NCI-H1694 treated with DMSO at 0.1 percent for 48 hours (cell line): Measurements from ENCODE around the gene IGFBP3.

Experiments
- DNase-seq: peaks from one replicate; lab custom pipeline; 2025; lab: John Stamatoyannopoulos, UW

The IGFBP3 gene

DNA sequence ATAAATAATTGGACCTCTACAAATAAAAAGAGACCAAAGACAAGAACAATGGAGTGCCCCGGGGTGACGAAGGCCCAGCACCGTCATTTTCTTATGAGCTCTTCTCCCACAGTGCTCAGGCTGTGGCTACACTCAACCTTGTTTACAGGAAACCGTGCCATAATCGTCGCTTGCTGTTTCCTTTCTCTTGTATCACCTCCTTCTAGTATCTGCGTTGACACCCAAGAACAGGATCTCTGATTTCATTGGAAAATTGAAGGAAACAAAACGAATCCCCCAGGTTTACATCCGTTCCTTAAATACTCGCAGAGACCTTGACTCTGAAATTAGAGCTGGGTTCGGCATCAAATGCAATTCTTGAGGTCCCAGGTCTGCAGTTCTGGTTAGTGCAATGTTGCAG lies 1.7 kb upstream of the IGFBP3 start:
- no peak for DNase-seq

DNA sequence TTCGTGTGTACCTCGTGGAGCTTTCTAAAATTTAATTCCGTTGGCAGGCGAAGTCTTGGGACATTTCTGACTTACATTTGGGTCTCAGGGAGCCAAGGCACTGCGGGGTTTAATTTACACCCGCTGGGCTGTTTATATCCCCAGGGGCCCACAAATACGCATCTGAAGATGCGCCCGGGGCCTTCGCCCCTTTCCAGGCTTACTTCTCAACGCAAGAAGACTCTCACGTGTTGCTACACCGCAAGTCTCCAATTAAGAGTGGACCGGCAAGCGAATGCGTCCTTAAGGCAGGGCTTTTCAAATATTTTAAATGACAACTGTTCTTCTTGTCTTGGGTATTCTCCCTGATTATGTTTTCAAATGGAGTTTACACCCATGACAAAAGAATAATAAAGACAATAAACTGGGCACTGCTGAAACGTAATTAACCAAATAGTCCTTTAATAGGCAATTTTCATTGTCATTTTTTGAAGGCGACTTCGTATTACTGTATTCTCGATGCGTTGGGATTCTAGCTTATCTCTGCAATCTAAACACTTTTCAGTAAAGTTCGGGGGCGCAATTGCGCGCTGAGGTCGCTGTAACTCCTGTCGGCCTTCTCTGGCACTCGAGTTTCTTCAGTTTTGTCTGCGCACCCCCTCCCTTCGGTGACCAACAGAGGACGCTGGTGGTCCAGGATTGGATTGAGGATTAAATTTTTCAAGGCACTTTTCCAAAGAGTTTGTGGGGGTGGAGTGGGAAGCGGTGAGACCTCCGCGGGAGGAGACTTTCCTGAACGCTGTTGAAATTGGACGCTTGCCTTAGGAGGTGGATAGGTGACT lies 837 bp upstream of the IGFBP3 start:
- no peak for DNase-seq

DNA sequence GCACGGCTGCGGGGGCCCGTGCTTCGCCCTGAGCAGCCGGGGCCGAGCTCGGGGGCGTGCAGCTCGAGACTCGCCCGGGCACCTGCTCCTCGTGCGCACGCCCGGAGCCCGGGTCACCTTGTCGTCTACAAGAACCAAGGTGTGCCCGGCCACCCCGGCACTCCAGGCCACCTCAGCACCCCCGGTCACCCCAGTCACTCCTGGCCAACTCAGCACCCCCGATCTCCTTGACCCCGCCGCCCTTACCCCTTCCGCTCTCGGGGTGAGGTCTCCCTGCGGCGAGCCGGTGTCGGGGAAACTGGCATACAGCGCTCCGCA lies 268 bp upstream of the IGFBP3 start:
- DNase-seq = no peak

DNA sequence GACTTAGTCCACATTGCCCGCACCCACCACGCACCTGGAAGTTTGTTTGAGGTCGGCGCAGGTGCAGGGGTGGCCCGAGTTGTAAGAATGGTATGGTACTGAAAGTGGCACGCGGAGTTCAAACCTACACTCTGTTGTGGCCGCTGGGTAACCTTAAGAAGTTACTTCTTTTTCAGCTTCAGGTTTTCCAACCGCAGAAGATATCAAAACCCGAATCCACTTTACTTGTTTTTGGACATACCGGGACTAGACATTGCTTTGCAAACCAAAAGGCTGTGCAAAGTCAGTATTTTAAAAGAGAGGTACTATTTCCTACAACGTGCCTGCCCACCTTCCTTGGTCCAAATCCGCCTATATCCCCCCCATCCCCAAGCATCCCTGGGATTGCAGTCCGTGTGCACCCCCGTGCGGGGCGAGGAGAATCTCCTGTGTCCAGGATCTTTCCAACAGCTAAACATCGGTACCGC lies 1.0 kb downstream of the IGFBP3 start:
- no peak for DNase-seq

DNA sequence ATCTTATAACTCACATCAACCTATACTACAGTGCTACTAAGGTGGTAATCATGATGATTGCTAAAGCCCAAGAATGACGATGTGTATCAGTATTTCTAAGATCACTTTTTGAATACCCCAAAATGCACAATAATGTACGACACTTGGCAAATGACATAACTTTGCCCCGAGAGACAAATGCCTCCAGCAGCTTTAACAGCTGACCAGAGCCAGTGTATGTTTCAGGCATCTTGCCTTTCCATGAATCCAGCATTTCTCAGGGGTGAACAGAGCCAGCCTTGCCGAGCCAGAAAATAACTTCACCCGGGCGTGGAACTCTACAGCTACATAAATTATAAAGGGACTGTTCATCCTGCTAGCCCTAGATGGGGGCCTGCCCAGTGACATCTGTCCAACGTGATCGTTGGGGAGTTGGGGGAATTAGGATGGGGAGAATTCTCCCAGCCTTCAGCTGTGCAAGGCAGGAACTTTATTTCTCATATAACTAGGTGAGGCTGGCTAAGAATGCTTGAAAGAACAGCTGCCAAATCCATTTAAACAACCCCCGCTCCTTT lies 1.8 kb downstream of the IGFBP3 start:
- no peak for DNase-seq

DNA sequence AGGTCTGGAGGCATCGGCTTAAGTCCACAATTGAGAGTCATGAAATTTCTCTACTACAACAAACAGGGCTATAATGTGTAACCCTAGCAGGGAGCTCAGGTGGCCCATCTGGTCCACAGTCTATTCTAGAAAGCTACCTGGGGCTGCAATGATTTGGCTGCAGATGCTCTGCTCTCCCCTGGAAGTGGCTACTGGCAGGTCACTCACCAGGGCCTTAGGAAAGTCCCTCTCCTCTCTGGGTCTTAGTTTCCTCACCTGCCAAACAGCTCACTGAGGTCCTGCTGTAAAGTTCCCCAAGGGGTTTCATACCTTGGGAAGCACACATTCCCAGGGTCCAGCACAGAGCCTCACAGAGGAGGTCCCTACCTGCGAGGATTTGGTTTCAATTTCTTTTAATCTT lies 2.5 kb downstream of the IGFBP3 start:
- no peak for DNase-seq

DNA sequence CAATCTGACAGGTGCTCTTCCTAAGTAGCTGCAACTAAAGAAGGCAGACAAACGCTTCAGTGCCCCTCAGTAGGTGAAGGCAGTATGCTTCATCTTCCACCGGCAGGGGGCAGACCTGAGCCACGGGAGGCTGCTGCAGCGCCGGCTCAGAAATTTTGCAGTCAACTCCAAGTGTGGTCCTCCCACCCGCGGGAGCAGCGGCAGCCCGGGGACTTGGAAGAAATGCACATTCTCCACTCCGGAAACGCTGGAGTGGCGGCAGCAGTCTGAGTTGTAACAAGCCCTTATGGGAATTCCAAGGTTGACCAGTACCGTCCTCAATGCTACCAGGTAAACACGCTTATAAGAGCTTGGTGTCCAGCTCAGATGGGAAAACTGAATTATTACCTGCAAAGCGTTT lies 3.4 kb downstream of the IGFBP3 start:
- DNase-seq = peak; percentile 9

DNA sequence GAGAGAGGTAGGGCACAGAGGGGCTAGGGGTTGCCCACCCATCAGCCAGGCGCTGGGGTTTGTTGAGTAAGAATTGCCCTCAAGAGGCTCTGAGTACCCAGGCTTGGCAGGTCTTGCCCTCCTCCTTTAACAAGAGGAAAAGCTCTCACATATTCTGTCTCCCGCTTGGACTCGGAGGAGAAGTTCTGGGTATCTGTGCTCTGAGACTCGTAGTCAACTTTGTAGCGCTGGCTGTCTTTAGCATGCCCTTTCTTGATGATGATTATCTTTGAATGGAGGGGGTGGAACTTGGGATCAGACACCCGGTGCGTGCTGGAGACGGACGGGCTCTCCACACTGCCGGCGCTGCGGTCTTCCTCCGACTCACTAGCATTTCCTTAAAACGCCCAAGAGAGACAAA lies 4.0 kb downstream of the IGFBP3 start:
- no peak for DNase-seq

DNA sequence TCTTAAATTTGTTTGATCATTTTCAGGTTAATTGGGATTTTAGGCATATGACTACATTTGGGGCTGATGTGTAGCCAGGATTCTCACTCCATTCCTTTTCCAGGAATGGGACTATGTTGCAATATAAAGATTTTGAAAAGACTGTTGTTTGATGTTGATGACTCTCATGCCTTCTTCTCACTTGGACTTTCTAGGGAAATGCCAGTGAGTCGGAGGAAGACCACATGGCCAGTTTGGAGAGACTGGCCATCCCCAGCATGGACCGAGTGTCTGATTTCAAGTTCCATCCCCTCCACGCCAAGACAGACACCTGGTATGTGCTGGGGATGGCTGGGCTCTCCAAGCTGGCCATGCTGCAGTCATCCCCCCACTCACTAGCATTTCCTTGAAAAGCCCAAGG lies 5.5 kb downstream of the IGFBP3 start:
- no peak for DNase-seq

DNA sequence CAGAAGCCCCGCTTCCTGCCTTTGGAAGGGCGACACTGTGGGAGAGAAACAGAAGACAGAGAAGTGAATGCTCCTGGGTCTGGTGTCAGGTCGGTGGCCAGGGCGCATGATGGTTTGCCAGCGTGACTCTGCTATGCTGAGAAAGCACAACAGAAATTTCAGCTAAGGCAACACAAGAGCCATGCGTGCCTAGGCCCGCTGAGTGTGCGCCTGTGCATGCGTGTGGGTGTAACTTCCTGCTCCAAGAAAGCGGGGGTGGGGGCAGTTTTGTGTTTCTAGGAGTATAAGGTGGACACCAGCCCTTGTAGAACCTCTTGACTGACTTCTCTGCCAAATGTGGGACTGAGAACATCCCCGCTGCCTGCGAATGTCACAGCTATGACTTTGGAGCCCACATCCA lies 6.2 kb downstream of the IGFBP3 start:
- no peak for DNase-seq

DNA sequence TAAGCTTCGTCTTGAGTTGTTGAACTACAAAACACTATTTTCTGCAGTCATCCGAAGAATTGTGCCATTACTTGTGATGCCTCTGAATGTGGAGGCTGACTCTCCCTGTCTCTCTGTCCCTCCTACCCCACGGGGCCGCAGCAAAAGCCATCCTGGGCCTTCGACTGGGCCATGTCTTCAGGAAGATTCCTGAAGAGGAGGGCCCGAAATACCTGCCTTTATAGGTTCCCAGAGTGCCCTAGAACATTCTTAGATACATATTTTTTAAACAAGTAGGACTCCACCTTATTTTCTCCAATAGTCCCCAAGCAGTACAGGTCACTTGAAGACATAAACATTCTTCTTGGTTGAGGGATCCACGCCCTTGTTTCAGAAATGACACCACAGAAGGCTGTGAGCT lies 8.1 kb downstream of the IGFBP3 start:
- DNase-seq = no peak

DNA sequence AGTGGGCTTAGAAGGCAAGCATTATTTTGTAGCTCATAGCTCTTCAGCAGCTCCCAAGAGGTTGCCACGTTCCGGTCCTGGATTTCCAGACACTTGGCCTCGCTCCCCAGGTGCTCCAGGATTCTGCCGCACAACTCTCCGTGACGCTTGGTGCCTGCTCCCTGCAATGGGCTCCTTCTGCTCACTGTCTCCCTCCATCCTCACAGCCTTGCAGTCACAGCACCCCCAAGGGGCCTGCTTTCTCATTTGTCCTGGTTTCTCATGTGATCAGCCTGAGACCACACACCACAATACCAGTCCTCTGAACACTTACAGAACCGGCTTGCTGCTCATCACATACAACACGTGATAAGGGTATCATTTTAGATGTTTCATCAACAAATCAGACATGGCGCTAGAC lies 9.8 kb downstream of the IGFBP3 start:
- DNase-seq = no peak

DNA sequence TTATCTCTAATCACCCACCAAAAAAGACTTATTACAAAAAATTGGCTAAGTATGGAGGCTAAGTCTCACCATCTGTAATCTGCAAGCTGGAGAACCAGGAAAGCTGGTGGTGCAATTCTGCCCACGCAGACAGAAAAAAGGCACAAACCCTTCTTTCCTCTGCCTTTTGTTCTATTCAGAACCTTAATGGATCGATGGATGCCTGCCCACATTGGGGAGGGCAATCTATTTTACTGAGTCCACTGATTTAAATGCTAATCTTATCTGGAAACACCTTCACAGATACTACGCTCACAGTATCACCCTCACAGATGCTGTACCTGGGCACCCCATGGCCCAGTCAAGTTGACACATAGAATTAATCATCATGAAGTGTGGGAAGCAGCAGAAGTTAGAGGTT lies 10.2 kb downstream of the IGFBP3 start:
- no peak for DNase-seq

DNA sequence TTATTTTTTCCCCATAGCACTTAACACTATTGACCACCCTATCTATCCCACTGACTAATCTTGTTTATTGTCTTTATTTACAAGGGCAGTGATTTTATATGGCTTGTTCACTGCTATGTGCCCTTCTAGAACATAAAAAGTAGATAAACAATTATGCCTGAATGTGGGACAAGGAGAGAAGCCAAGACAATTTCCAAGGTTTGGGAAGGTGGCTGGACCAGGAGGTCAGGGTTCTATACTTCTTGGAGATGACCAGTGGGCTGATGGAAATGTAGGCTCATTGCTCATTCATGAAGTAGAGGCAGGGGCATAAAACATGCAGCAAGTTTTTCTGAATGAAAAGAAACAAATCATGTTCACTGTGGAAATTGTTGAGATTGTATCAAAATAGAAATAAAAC lies 11.5 kb downstream of the IGFBP3 start:
- DNase-seq = no peak

DNA sequence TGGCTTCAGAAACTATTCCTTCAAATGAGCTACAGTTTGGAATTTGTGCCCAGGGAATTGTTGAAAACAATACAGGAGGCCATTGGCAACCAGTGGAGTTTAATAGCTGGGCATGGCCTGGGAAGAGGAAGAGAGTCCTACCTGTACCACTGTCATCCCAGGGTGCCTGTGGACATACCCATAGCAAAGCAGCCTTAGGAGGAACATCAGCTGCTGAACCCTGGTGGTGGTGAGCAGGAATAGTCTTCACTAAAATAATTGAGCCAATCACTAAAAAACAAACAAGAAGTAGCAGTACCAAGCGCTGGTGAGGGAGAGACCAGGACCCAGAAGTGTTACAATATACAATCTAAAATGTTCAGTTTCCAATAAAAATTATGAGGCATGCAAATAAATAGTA lies 18.3 kb downstream of the IGFBP3 start:
- DNase-seq = no peak

DNA sequence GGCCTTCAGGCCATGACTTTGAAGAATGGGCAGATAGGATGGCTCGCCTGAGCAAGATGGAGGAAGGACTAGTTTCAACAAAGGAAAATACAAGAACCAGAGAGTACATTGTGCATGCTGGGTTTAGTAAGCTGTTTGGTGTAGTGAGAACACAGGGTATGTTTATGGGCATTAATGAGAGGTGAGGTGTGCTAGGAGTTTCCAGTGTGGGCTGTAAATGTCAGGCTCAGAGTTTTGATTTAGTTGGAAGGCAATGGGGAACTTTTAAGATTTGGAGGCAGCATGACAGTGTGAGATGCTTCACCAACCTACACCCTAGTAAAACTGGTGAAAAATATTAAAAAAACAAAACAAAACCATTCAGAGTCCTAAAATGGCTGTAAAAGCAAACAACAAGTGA lies 19.5 kb downstream of the IGFBP3 start:
- no peak for DNase-seq

DNA sequence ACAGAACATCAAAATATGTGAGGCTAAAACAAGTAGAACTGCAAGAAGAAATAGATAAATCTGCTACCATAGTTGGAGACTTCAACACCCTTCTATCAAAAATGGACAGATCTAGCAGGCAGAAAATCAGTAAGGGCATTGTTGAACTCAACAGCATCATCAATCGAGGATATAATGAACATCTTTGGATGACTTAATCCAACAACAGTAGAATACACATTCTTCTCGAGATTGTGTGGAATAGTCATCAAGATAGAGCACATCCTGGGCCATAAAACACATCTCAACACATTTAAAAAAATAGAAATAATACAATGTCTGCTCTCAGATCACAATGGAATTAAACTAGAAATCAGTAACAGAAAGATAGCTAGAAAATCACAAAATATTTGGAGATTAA lies 22.9 kb downstream of the IGFBP3 start:
- DNase-seq = no peak

DNA sequence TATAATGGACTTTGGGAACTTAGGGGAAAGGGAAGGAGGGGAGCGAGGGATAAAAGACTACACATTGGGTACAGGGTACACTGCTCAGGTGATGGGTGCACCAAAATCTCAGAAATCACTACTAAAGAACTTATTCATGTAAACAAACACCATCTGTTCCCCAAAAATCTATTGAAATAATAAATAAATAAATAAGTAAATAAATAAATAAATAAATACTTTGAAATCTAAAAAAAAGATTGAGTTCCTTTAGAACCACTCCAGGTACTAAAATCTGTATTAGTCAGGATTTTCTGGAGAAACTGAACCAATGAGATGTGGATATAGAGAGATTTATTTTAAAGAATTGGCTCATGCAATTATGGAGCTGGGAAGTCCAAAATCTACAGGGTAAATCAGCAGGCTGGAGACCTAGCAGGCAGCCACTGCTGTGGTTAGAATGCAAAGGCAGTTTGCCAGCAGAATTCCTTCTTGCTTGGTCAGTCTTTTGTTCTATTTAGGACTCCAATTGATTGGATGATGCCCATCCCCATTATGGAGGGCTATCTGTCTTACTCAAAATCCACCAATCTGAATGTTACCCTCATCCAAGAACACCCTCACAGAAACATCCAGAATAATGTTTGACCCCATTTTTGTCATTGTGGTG lies 23.9 kb downstream of the IGFBP3 start:
- DNase-seq = no peak

DNA sequence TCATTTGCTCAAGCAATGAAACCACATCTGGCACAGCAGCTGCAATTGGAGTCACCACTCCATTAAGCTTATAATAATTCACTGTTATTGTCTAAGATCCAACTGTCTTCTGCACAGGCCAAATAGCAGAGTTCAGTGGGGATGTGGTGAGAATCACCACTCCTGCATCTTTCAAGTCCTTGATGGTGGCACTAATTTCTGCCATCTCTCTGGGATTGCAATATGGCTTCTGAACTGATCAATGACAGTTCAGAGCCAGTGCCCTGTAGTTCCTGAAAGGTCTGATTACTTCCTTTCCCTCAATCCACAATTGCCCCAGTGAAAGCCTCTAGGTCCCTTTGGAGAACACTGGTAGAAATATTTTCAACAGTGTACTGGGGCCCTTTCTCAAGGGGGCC lies 26.4 kb downstream of the IGFBP3 start:
- no peak for DNase-seq

DNA sequence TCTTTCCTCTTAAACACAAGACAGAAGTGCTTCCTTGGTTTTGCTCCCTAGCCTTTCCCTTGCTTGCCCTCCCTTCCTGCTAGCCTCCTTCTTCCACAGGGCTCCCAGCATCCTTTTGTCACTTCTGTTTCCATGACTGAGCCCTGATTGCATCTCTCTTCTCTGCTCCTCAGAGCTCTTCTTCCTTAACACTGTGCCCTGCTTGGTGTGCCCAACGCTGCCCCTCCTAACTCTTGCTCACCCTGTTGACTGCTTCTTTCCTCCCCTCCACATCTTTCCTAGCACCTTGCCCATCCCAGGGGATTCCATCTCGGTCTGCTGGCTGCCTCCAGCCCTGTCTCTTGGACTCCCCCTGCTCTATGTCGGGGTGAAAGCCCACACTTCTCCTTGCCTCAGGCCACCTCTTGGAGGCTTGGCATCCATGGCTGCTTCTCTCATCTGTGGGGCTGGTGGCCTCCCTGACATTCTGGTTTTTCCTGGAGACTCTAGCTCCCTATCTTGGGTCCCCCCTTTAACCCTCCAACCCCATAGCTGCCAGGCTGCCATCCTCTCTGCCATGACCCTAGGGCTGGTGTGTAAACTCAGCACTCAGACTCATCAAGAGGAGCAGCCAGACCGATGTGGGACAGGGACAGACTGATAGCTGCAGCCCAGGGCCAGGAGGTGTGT lies 26.9 kb downstream of the IGFBP3 start:
- DNase-seq = no peak

DNA sequence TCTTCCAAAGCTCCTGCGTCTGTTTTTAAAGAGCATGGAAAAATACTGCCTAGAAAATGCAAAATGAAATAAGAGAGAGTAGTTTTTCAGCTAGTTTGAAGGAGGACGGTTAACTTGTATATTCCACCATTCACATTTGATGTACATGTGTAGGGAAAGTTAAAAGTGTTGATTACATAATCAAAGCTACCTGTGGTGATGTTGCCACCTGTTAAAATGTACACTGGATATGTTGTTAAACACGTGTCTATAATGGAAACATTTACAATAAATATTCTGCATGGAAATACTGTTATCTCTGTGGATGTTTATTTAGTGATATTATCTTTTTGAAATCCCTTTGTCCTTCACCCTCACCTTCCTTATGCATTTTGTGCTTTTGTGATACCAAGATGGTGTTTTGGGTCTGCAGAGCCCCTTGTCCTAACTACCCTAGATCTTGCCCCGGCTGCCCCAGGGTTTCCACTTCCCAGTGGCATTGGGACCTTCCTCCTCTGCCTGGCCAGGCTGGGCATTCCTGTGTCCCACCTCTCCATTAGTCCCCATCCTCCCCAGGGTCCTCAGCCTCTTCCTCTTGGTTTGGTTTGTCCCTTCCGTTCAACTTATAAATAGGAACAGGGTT lies 27.6 kb downstream of the IGFBP3 start:
- DNase-seq = no peak

DNA sequence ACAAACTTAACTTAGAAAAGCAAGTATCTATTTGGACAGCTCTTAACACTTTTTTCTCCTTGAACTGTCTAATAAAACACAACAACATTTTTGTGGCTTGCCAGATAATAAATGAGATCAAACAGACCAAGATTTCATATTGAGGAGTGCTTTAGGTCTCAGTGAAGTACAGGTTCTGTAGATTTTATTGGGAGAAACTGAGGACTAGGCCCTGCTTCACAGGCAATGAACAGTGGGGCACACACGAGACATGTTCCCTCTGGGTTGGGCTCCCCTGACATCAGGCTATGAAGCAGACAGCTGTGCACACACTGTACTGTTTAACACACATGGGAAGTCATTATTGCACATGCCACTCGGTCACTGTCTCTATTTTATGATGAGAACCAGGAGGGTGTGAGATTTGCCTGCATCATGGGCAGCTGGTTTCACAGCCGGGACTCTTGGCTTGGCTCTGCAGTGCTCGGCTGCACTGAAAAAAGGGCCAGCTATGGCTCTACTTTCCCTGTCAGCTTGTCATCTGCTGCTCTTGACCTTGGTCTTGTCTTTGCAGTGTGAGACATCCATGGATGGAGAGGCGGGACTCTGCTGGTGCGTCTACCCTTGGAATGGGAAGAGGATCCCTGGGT lies 28.6 kb downstream of the IGFBP3 start:
- no peak for DNase-seq
